SK-N-SH (cell line): ENCODE results near the gene SKP2. TPM values are rescaled to one million over a fixed set of nuclear protein-coding genes. Genes with fewer than 3 reads are reported as not detected.

Source experiments
- CTCF ChIA-PET: fragments of 300-600, 350-600 bp; formaldehyde crosslinking; extraction: SDS; loops from one replicate; lab custom pipeline; 2021; lab: Yijun Ruan, JAX
- POLR2A ChIA-PET: fragments of 350-600 bp; sonication (Branson Sonifier 250); formaldehyde crosslinking; extraction: SDS; loops from one replicate; lab custom pipeline; 2020; ENCODE audit warnings: antibody characterized with exemption, inconsistent platforms; lab: Yijun Ruan, JAX
- DNase-seq: peaks from one replicate; pipeline ENCODE4 v3.0.0; 2012
- H2AFZ ChIP-seq: fragments of 200-600 bp; sonication (generic); 2 replicates; pipeline ENCODE4 v1.8.1; 2016; ENCODE audit warnings: antibody characterized with exemption, mild to moderate bottlenecking, low read depth
- H3F3A ChIP-seq: fragments of 200-600 bp; sonication (generic); replicated peaks from 2 replicates; pipeline ENCODE3; 2016; ENCODE audit warnings: antibody characterized with exemption, mild to moderate bottlenecking; ENCODE audit not compliant: insufficient read depth
- H3K27ac ChIP-seq, 2 experiments: fragments of 200-500 bp in 1 of 2; fragments of 200-600 bp in 1 of 2; sonication (Bioruptor generic) in 1 of 2; sonication (generic), shearing (Covaris generic) in 1 of 2; 2 replicates each; pipeline versions ENCODE4 v1.5.1 to v1.6.1; 2014 to 2016; ENCODE audit warnings: low read depth in 2 of 2, inconsistent platforms in 1 of 2, low read length in 1 of 2, mild to moderate bottlenecking in 1 of 2, mixed read lengths in 1 of 2
- H3K27me3 ChIP-seq: fragments of 200-600 bp; sonication (generic), shearing (Covaris generic); 2 replicates; pipeline ENCODE4 v1.6.1; 2016; ENCODE audit warnings: mixed run types; ENCODE audit not compliant: insufficient read depth
- H3K36me3 ChIP-seq, 2 experiments: fragments of 200-500 bp in 1 of 2; fragments of 200-600 bp in 1 of 2; sonication (Bioruptor generic) in 1 of 2; sonication (generic) in 1 of 2; replicated peaks in 1 of 2; 2 replicates each; pipeline versions ENCODE3 to v1.5.1; 2014 to 2016; ENCODE audit warnings: low read length in 1 of 2, mild to moderate bottlenecking in 1 of 2; ENCODE audit not compliant: insufficient read depth in 2 of 2, control insufficient read depth in 1 of 2
- H3K4me1 ChIP-seq, 2 experiments: fragments of 200-500 bp in 1 of 2; fragments of 200-600 bp in 1 of 2; sonication (Bioruptor generic) in 1 of 2; sonication (generic), shearing (Covaris generic) in 1 of 2; 2 replicates each; pipeline versions ENCODE4 v1.5.1 to v1.6.1; 2014 to 2016; ENCODE audit warnings: low read depth in 1 of 2, low read length in 1 of 2, mixed run types in 1 of 2; ENCODE audit not compliant: insufficient read depth in 2 of 2, control insufficient read depth in 1 of 2
- H3K4me2 ChIP-seq: fragments of 200-600 bp; sonication (generic), shearing (Covaris generic); 2 replicates; pipeline ENCODE4 v1.6.1; 2017; ENCODE audit warnings: mixed run types
- H3K4me3 ChIP-seq, 2 experiments: fragments of 200-500 bp in 1 of 2; fragments of 200-600 bp in 1 of 2; sonication (Bioruptor generic) in 1 of 2; sonication (generic), shearing (Covaris generic) in 1 of 2; 2 replicates each; pipeline versions ENCODE4 v1.5.1 to v1.8.1; 2014 to 2016; ENCODE audit warnings: low read depth in 2 of 2, inconsistent platforms in 1 of 2, low read length in 1 of 2, mild to moderate bottlenecking in 1 of 2, mixed read lengths in 1 of 2, moderate library complexity in 1 of 2
- H3K79me2 ChIP-seq: fragments of 200-600 bp; sonication (generic); 2 replicates; pipeline ENCODE4 v1.8.1; 2017; ENCODE audit warnings: mild to moderate bottlenecking; ENCODE audit not compliant: insufficient read depth
- H3K9ac ChIP-seq: fragments of 200-600 bp; sonication (generic); 2 replicates; pipeline ENCODE4 v1.6.1; 2017; ENCODE audit warnings: mixed run types
- H3K9me2 ChIP-seq: fragments of 200-600 bp; sonication (generic); 2 replicates; pipeline ENCODE4 v1.6.1; 2017; ENCODE audit warnings: mixed run types
- H3K9me3 ChIP-seq: fragments of 200-600 bp; sonication (generic); 2 replicates; pipeline ENCODE4 v1.6.1; 2017; ENCODE audit warnings: mixed run types, mild to moderate bottlenecking, moderate library complexity
- H4K20me1 ChIP-seq: fragments of 200-600 bp; sonication (generic); 2 replicates; pipeline ENCODE4 v1.6.1; 2017; ENCODE audit warnings: mild to moderate bottlenecking, mixed run types; ENCODE audit not compliant: insufficient read depth
- CHD2 ChIP-seq: fragments of 150-350 bp; IDR thresholded peaks from 2 replicates; pipeline ENCODE4 v1.6.1; 2018; ENCODE audit warnings: low read length; ENCODE audit not compliant: partially characterized antibody
- ELF1 ChIP-seq: IDR thresholded peaks from 2 replicates; pipeline ENCODE4 v1.4.0; 2012
- FOSL2 ChIP-seq: IDR thresholded peaks from 2 replicates; pipeline ENCODE4 v1.4.0; 2012; ENCODE audit warnings: low read depth, mild to moderate bottlenecking, moderate library complexity, borderline replicate concordance
- FOXJ3 ChIP-seq: sonication (generic); formaldehyde crosslinking; IDR thresholded peaks from 2 replicates; pipeline ENCODE4 v1.5.1; 2020; ENCODE audit warnings: mild to moderate bottlenecking, missing genetic modification reagents
- FOXM1 ChIP-seq: IDR thresholded peaks from 2 replicates; pipeline ENCODE4 v1.4.0; 2012; ENCODE audit warnings: low read depth, mild to moderate bottlenecking
- GABPA ChIP-seq: IDR thresholded peaks from 2 replicates; pipeline ENCODE4 v1.4.0; 2012; ENCODE audit warnings: low read depth, mild to moderate bottlenecking
- GATA2 ChIP-seq: sonication (generic); formaldehyde crosslinking; IDR thresholded peaks from 2 replicates; pipeline ENCODE4 v1.5.0; 2020; ENCODE audit warnings: mild to moderate bottlenecking, missing genetic modification reagents
- JUND ChIP-seq: IDR thresholded peaks from 2 replicates; pipeline ENCODE4 v1.4.0; 2012
- MEF2A ChIP-seq: IDR thresholded peaks from 2 replicates; pipeline ENCODE4 v1.4.0; 2012; ENCODE audit warnings: low read depth, borderline replicate concordance
- NFIC ChIP-seq: IDR thresholded peaks from 2 replicates; pipeline ENCODE4 v1.4.0; 2012; ENCODE audit warnings: borderline replicate concordance
- NRF1 ChIP-seq: IDR thresholded peaks from 2 replicates; pipeline ENCODE4 v1.6.1; 2012; ENCODE audit warnings: low read depth, mild to moderate bottlenecking, low read length
- RAD21 ChIP-seq: IDR thresholded peaks from 2 replicates; pipeline ENCODE4 v1.6.1; 2012; ENCODE audit warnings: mild to moderate bottlenecking, low read length
- RCOR1 ChIP-seq: fragments of 150-350 bp; IDR thresholded peaks from 2 replicates; pipeline ENCODE4 v1.6.1; 2017; ENCODE audit warnings: antibody characterized with exemption, low read length
- RXRA ChIP-seq: IDR thresholded peaks from 2 replicates; pipeline ENCODE4 v1.4.0; 2012; ENCODE audit warnings: low read depth, mild to moderate bottlenecking, borderline replicate concordance
- SMC3 ChIP-seq: IDR thresholded peaks from 2 replicates; pipeline ENCODE4 v1.6.1; 2012; ENCODE audit warnings: low read depth, low read length, improper control_type of control experiment
- TAF1 ChIP-seq: IDR thresholded peaks from 2 replicates; pipeline ENCODE4 v1.6.1; 2012; ENCODE audit warnings: low read depth, mild to moderate bottlenecking, low read length, moderate library complexity, borderline replicate concordance
- TCF12 ChIP-seq: IDR thresholded peaks from 2 replicates; pipeline ENCODE4 v1.4.0; 2012
- TEAD4 ChIP-seq: IDR thresholded peaks from 2 replicates; pipeline ENCODE4 v1.4.0; 2012; ENCODE audit warnings: mild to moderate bottlenecking, borderline replicate concordance; ENCODE audit not compliant: insufficient read depth
- YY1 ChIP-seq: IDR thresholded peaks from 2 replicates; pipeline ENCODE4 v1.4.0; 2012; ENCODE audit warnings: low read depth, mild to moderate bottlenecking
- WGBS: methylation state at CpG from one replicate; pipeline ENCODE4 v1.1.6; 2017; ENCODE audit warnings: low lambda C conversion rate; 5-methylcytosine and 5-hydroxymethylcytosine counted together
- polyA plus RNA-seq, 3 experiments: library from polyadenylated mRNA; depleted of rRNA; stranded (reverse); fragments of >200 nt; gene quantifications; 2 replicates each; pipeline ENCODE4 v1.2.3, GENCODE V29; 2012
- TF ChIP-seq, protein P1 (sequence below): fragments of 200-600 bp; sonication (generic); IDR thresholded peaks from 2 replicates; pipeline ENCODE4 v1.6.1; 2017; ENCODE audit warnings: antibody characterized with exemption, mild to moderate bottlenecking, moderate library complexity
- TF ChIP-seq, protein P2 (sequence below): IDR thresholded peaks from 2 replicates; pipeline ENCODE4; 2012
- TF ChIP-seq, protein P3 (sequence below): fragments of 150-350 bp; IDR thresholded peaks from 2 replicates; pipeline ENCODE4 v1.6.1; 2016; ENCODE audit warnings: mild to moderate bottlenecking, low read depth, low read length
- TF ChIP-seq, protein P4 (sequence below): IDR thresholded peaks from 2 replicates; pipeline ENCODE4 v1.4.0; 2012; ENCODE audit warnings: low read depth
- TF ChIP-seq, protein P5 (sequence below): IDR thresholded peaks from 2 replicates; pipeline ENCODE4 v1.4.0; 2012; ENCODE audit warnings: low read depth, borderline replicate concordance

Gene SKP2
- polyA plus RNA-seq, 1 of the 3 experiments (the other 2 are of a cell fraction), result 12.4 TPM

DNA sequence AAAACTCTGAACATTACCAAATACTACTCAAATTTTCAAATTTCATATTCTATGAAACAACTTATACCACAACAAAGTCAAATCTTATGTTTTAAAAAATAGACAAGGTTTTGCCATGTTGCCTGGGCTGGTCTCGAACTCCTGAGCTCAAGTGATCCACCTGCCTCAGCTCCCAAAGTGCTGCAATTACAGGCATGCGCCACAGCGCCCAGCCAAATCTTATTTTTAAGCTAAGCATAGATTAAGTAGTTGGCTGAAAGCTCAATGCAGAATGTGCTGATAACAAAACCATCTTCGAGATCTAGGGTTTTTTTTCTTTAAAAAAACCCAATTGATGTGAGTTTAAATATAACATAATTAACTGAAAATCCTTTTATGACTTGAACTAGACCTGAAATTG is 6.6 kb upstream of the SKP2 start:
- Histone ChIP-seq H3F3A (peaks cover 16% of the 10 kb centered on the region), H3K79me2 (peaks cover 9% of the 10 kb centered on the region), H3K4me3 (no peak overlapping the region), H3K9me2 (no peaks in the 10 kb centered on the region), H3K9ac (no peak overlapping the region), H4K20me1 (no peaks in the 10 kb centered on the region), H3K4me2 (no peak overlapping the region), H3K27ac (no peak overlapping the region), H3K9me3 (no peaks in the 10 kb centered on the region), H2AFZ (no peak overlapping the region), H3K27me3 (no peaks in the 10 kb centered on the region), H3K4me1 (peaks cover 1 to 17% of the 10 kb centered on the region in 2 experiments; a peak in 2 of 4 replicates), H3K36me3 (peaks cover 16 to 21% of the 10 kb centered on the region in 2 experiments)
- ChIA-PET CTCF (no interaction called here), POLR2A (no interaction called here)
- no peak for DNase-seq
- TF ChIP-seq GATA2 (CRISPR knock-in tag), result no peak
- no peak for TF ChIP-seq ELF1
- TF ChIP-seq YY1, result no peak
- no peak for TF ChIP-seq GABPA
- TF ChIP-seq FOXJ3 (CRISPR knock-in tag), result no peak
- TF ChIP-seq TAF1, result no peak
- no peak for TF ChIP-seq NFIC
- TF ChIP-seq SMC3, result no peak
- no peak for TF ChIP-seq CHD2
- no peak for TF ChIP-seq JUND
- no peak for TF ChIP-seq FOSL2
- 95% methylated on average over 4 of the region's 4 CpGs for WGBS

DNA sequence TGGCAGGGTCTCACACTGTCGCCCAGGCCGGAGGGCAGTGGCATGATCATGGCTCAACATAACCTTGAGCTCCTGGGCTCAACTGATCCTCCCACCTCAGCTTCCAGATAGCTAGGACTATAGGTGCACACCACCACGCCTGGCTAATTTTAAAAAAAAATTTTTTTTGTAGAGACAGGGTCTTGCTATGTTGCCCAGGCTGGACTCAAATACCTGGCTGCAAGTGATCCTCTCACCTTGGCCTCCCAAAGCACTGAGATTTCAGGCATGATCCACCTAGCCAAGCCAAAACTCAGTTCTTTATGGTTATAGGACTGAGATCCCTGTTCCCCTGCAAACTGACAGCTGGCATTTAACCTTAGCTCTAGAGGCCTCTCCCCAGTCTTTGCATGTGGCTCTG is 5.5 kb upstream of the SKP2 start:
- CTCF ChIA-PET, result interaction anchor here (1.3 kb wide), 1 partner anchor 10 kb away, joined by 4 read pairs; no protein-coding TSS in a partner anchor
- DNase-seq, result no peak
- TF ChIP-seq, protein P1, sequence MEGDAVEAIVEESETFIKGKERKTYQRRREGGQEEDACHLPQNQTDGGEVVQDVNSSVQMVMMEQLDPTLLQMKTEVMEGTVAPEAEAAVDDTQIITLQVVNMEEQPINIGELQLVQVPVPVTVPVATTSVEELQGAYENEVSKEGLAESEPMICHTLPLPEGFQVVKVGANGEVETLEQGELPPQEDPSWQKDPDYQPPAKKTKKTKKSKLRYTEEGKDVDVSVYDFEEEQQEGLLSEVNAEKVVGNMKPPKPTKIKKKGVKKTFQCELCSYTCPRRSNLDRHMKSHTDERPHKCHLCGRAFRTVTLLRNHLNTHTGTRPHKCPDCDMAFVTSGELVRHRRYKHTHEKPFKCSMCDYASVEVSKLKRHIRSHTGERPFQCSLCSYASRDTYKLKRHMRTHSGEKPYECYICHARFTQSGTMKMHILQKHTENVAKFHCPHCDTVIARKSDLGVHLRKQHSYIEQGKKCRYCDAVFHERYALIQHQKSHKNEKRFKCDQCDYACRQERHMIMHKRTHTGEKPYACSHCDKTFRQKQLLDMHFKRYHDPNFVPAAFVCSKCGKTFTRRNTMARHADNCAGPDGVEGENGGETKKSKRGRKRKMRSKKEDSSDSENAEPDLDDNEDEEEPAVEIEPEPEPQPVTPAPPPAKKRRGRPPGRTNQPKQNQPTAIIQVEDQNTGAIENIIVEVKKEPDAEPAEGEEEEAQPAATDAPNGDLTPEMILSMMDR, result no peak
- TF ChIP-seq FOXJ3 (CRISPR knock-in tag) (no peak), TAF1 (no peak), CHD2 (no peak), RXRA (no peak), TEAD4 (no peak), MEF2A (no peak), TCF12 (no peak), GABPA (no peak), SMC3 (no peak), YY1 (no peak), JUND (no peak), NRF1 (no peak), FOXM1 (no peak), RAD21 (no peak), RCOR1 (no peak)
- TF ChIP-seq, protein P2, sequence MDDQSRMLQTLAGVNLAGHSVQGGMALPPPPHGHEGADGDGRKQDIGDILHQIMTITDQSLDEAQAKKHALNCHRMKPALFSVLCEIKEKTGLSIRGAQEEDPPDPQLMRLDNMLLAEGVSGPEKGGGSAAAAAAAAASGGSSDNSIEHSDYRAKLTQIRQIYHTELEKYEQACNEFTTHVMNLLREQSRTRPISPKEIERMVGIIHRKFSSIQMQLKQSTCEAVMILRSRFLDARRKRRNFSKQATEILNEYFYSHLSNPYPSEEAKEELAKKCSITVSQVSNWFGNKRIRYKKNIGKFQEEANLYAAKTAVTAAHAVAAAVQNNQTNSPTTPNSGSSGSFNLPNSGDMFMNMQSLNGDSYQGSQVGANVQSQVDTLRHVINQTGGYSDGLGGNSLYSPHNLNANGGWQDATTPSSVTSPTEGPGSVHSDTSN, result no peak
- TF ChIP-seq, protein P3, sequence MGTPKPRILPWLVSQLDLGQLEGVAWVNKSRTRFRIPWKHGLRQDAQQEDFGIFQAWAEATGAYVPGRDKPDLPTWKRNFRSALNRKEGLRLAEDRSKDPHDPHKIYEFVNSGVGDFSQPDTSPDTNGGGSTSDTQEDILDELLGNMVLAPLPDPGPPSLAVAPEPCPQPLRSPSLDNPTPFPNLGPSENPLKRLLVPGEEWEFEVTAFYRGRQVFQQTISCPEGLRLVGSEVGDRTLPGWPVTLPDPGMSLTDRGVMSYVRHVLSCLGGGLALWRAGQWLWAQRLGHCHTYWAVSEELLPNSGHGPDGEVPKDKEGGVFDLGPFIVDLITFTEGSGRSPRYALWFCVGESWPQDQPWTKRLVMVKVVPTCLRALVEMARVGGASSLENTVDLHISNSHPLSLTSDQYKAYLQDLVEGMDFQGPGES, result no peak
- TF ChIP-seq, protein P4, sequence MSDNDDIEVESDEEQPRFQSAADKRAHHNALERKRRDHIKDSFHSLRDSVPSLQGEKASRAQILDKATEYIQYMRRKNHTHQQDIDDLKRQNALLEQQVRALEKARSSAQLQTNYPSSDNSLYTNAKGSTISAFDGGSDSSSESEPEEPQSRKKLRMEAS, result no peak
- TF ChIP-seq, protein P5, sequence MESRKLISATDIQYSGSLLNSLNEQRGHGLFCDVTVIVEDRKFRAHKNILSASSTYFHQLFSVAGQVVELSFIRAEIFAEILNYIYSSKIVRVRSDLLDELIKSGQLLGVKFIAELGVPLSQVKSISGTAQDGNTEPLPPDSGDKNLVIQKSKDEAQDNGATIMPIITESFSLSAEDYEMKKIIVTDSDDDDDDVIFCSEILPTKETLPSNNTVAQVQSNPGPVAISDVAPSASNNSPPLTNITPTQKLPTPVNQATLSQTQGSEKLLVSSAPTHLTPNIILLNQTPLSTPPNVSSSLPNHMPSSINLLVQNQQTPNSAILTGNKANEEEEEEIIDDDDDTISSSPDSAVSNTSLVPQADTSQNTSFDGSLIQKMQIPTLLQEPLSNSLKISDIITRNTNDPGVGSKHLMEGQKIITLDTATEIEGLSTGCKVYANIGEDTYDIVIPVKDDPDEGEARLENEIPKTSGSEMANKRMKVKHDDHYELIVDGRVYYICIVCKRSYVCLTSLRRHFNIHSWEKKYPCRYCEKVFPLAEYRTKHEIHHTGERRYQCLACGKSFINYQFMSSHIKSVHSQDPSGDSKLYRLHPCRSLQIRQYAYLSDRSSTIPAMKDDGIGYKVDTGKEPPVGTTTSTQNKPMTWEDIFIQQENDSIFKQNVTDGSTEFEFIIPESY, result no peak
- peaks cover 6 to 10% of the 10 kb centered on the region in 2 experiments for H3K36me3 ChIP-seq
- H3F3A ChIP-seq, result peaks cover 16% of the 10 kb centered on the region
- H3K27ac ChIP-seq, result no peak overlapping the region
- no peaks in the 10 kb centered on the region for H3K9me3 ChIP-seq
- no peaks in the 10 kb centered on the region for H3K9me2 ChIP-seq
- H3K9ac ChIP-seq, result no peak overlapping the region
- H3K4me3 ChIP-seq, result no peak overlapping the region
- no peak overlapping the region for H3K4me2 ChIP-seq
- H2AFZ ChIP-seq, result no peak overlapping the region
- POLR2A ChIA-PET, result no interaction called here
- peaks cover 12% of the 10 kb centered on the region for H3K79me2 ChIP-seq
- WGBS, result 64% methylated on average over 3 of the region's 3 CpGs
- no peaks in the 10 kb centered on the region for H4K20me1 ChIP-seq
- no peaks in the 10 kb centered on the region for H3K27me3 ChIP-seq
- peaks cover 4 to 20% of the 10 kb centered on the region in 2 experiments; a peak in 3 of 4 replicates for H3K4me1 ChIP-seq
